Measurements from ENCODE around the gene STRAP. TPM values are rescaled to one million over a fixed set of nuclear protein-coding genes. Genes with fewer than 3 reads are reported as not detected.

STRAP gene
- 56.9 and 102 TPM in 2 replicates for total RNA-seq

DNA sequence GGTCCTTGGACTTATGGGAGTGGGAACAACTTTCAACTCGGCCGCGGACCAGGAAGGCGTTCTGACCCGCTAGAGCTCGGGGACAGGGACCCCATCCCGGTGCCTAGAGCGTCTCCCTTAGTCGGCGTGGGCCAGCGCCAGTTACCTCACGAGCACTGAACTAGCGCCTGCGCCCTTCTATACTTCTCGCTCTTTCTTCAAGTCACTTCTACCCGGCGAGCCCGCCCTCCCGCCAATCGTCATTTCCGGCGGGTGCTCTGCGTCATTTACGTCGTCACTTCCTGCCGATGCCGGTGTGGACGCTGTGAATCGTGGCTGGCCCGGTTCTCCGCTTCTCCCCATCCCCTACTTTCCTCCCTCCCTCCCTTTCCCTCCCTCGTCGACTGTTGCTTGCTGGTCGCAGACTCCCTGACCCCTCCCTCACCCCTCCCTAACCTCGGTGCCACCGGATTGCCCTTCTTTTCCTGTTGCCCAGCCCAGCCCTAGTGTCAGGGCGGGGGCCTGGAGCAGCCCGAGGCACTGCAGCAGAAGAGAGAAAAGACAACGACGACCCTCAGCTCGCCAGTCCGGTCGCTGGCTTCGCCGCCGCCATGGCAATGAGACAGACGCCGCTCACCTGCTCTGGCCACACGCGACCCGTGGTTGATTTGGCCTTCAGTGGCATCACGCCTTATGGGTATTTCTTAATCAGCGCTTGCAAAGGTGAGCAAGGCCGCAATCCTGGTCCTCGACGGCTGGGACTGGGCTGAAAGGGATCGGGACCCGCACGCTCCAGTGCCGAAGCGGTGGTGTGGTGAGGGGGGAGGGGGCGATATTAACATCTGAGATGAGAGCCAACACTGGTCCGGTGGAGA, at the start of gene STRAP:
Gene STRAP, plus strand, starts transcription at position 270 of the 854 bp plus-strand sequence. Its CDS starts 321 bp downstream, at position 591.

GRCh38 chr12:15910864-15911721, 28.9 kb downstream of the STRAP start, which contains the start of gene DERA:
Gene DERA (plus strand): TSS chr12:15911332. CDS start chr12:15911384, 52 bp downstream.

Other genes starting within 250 kb of the STRAP start
- gene EPS8, start 93.0 kb upstream of the STRAP start, total RNA-seq, result 3.1 and 5.5 TPM in 2 replicates
- gene DERA, start 28.9 kb downstream of the STRAP start, total RNA-seq, result 43.2 and 78.3 TPM in 2 replicates